HepG2 (cell line): Measurements from ENCODE around the gene P2RY11. TPM values are rescaled to one million over a fixed set of nuclear protein-coding genes. Genes with fewer than 3 reads are reported as not detected.

Source experiments
- ATAC-seq: fragments of 200-7000 bp; cut with Tn5 transposase; 3 replicates; pipeline ENCODE4 v1.9.1; 2020; ENCODE audit warnings: mild to moderate bottlenecking, moderate library complexity
- BruUV-seq: library from RNA; stranded (reverse); fragments of 400-500 nt; replicated peaks from 2 replicates; lab custom pipeline; 2021; lab: Mats Ljungman, UMichigan
- CTCF ChIA-PET: fragments of 300-600 bp; formaldehyde crosslinking; extraction: SDS; loops from one replicate; lab custom pipeline; 2021; ENCODE audit warnings: low total read pairs, inconsistent platforms, low intra/inter-chr PET ratio; lab: Yijun Ruan, JAX
- POLR2A ChIA-PET: fragments of 350-600 bp; sonication (Branson Sonifier 250); formaldehyde crosslinking; loops from one replicate; lab custom pipeline; 2020; ENCODE audit warnings: antibody characterized with exemption, inconsistent platforms; lab: Yijun Ruan, JAX
- DNase-seq: peaks from one replicate; pipeline ENCODE4 v3.0.0-alpha.2; 2015; ENCODE audit warnings: low spot score
- FAIRE-seq: peaks from 3 replicates; lab custom pipeline; 2011; peaks lifted over from hg19 to GRCh38; lab: Jason Lieb, UNC
- H2AFZ ChIP-seq: one replicate; pipeline ENCODE4 v1.6.1; 2011; ENCODE audit warnings: low read length, inconsistent platforms
- H3K27ac ChIP-seq: fragments of 300-600 bp; 3 replicates; pipeline ENCODE4 v1.8.0; 2011; ENCODE audit warnings: mixed run types, mild to moderate bottlenecking, mixed read lengths, low read length, inconsistent platforms; ENCODE audit not compliant: insufficient read depth; ENCODE audit errors: extremely low read length
- H3K27me3 ChIP-seq, 2 experiments: fragments of 200-600 bp in 1 of 2; 2 replicates in 1 of 2; 3 replicates in 1 of 2; pipeline versions ENCODE4 v1.6.0 to v1.8.0; 2011; ENCODE audit warnings: low read length in 2 of 2, mild to moderate bottlenecking in 2 of 2, moderate library complexity in 2 of 2, inconsistent platforms in 1 of 2; ENCODE audit not compliant: insufficient read depth in 2 of 2, control insufficient read depth in 1 of 2
- H3K36me3 ChIP-seq, 2 experiments: fragments of 200-600 bp in 1 of 2; replicated peaks in 1 of 2; 2 replicates in 1 of 2; 3 replicates in 1 of 2; pipeline versions ENCODE4 v1.5.1 to v1.8.0; 2011; ENCODE audit warnings: low read length in 2 of 2, inconsistent platforms in 1 of 2; ENCODE audit not compliant: insufficient read depth in 2 of 2, control insufficient read depth in 1 of 2
- H3K4me1 ChIP-seq: 2 replicates; pipeline ENCODE4 v1.5.1; 2012; ENCODE audit warnings: low read length, inconsistent platforms; ENCODE audit not compliant: insufficient read depth
- H3K4me2 ChIP-seq: 2 replicates; pipeline ENCODE4 v1.6.0; 2011; ENCODE audit warnings: low read depth, low read length, inconsistent platforms
- H3K4me3 ChIP-seq, 3 experiments: fragments of 200-600 bp in 1 of 3; sonication (generic), shearing (Covaris generic) in 1 of 3; replicated peaks in 1 of 3; 2 replicates each; pipeline ENCODE4 v1.5.1; 2011 to 2016; ENCODE audit warnings: low read length in 3 of 3, inconsistent platforms in 2 of 3, low read depth in 2 of 3, mild to moderate bottlenecking in 2 of 3, control low read depth in 1 of 3, mixed read lengths in 1 of 3; ENCODE audit not compliant: insufficient read depth in 1 of 3
- H3K79me2 ChIP-seq: one replicate; pipeline ENCODE4 v1.6.1; 2011; ENCODE audit warnings: low read length, inconsistent platforms; ENCODE audit not compliant: insufficient read depth
- H3K9ac ChIP-seq: 2 replicates; pipeline ENCODE4 v1.6.0; 2011; ENCODE audit warnings: mild to moderate bottlenecking, low read depth, low read length, inconsistent platforms; ENCODE audit not compliant: insufficient read depth
- H3K9me3 ChIP-seq: 2 replicates; pipeline ENCODE4 v1.5.1; 2012; ENCODE audit warnings: mild to moderate bottlenecking, low read length
- H4K20me1 ChIP-seq: 2 replicates; pipeline ENCODE4 v1.6.0; 2011; ENCODE audit warnings: inconsistent platforms, mild to moderate bottlenecking, low read length, moderate library complexity; ENCODE audit not compliant: insufficient read depth
- AGO2 ChIP-seq: fragments of 200-400 bp; formaldehyde crosslinking; optimal IDR thresholded peaks from 2 replicates; pipeline ENCODE3; 2017; ENCODE audit warnings: mild to moderate bottlenecking, low read depth, low read length, moderate library complexity
- CHCHD3 ChIP-seq: sonication (generic); formaldehyde crosslinking; IDR thresholded peaks from 2 replicates; pipeline ENCODE4 v1.8.0; 2022; ENCODE audit warnings: mild to moderate bottlenecking, missing genetic modification reagents, moderate library complexity
- FOXK2 ChIP-seq: fragments of 450-650 bp; IDR thresholded peaks from 2 replicates; pipeline ENCODE4 v1.6.1; 2016
- NBN ChIP-seq: fragments of 450-650 bp; conservative IDR thresholded peaks from 2 replicates; pipeline ENCODE4 v1.6.1; 2017
- SRSF9 ChIP-seq: fragments of 200-400 bp; formaldehyde crosslinking; IDR thresholded peaks from 2 replicates; pipeline ENCODE4 v1.6.1; 2018; ENCODE audit warnings: borderline replicate concordance, mild to moderate bottlenecking, low read depth, low read length; ENCODE audit not compliant: insufficient read depth, poor library complexity, severe bottlenecking
- TGIF2 ChIP-seq: IDR thresholded peaks from 2 replicates; pipeline ENCODE4 v1.6.1; 2016; ENCODE audit warnings: control low read depth, missing compliant biosample characterization
- ZBTB38 ChIP-seq: sonication (generic); formaldehyde crosslinking; IDR thresholded peaks from 2 replicates; pipeline ENCODE4 v1.5.1; 2020; ENCODE audit warnings: mild to moderate bottlenecking, missing genetic modification reagents
- ZFP62 ChIP-seq: sonication (generic); formaldehyde crosslinking; IDR thresholded peaks from 2 replicates; pipeline ENCODE4 v1.4.0; 2020; ENCODE audit warnings: missing genetic modification reagents
- WGBS: methylation state at CpG from one replicate; pipeline ENCODE4 v1.1.6; 2017; ENCODE audit warnings: low lambda C conversion rate; 5-methylcytosine and 5-hydroxymethylcytosine counted together
- in situ Hi-C: cut with HindIII; loops from 2 replicates; pipeline ENCODE4 v1.10.0; 2017; ENCODE audit warnings: low pct_unique_long_range_greater_than_20kb; ENCODE audit not compliant: extremely low pct_ligation_motif_present
- intact Hi-C: fragments of 100-400 bp; cut with micrococcal nuclease; formaldehyde crosslinking; loops from one replicate; pipeline ENCODE4 v1.10.0; 2022; ENCODE audit not compliant: unreplicated experiment
- polyA plus RNA-seq, 8 experiments: library from polyadenylated mRNA; depleted of rRNA in 3 of 8; stranded (reverse) in 7 of 8; unstranded in 1 of 8; fragments of >200 nt; fragmentation: Illumina TruSeq in 4 of 8; extraction: Trizol in 4 of 8; gene quantifications; 2 replicates each; pipeline versions ENCODE4 v1.2.1 to v1.2.3, GENCODE V29; 2011 to 2016; ENCODE audit warnings: low read depth in 4 of 8, missing spikeins in 1 of 8, mixed read lengths in 1 of 8; ENCODE audit not compliant: insufficient read depth in 1 of 8
- total RNA-seq, 5 experiments: library from RNA; depleted of rRNA; stranded (reverse); fragments of >200 nt; fragmentation: Illumina TruSeq; extraction: Trizol; gene quantifications; 2 replicates each; pipeline ENCODE4 v1.2.3, GENCODE V29; 2016; ENCODE audit warnings: low read depth in 1 of 5
- TF ChIP-seq, protein P1 (sequence below): IDR thresholded peaks from 2 replicates; pipeline ENCODE4 v1.6.1; 2016; ENCODE audit warnings: low read depth, missing genetic modification reagents, missing compliant biosample characterization

The P2RY11 gene
- total and polyA plus RNA-seq, 2 of the 13 experiments (the other 11 are each of a cell fraction or from before 2014, with no cell fraction given): 4.0 to 7.8 TPM

DNA sequence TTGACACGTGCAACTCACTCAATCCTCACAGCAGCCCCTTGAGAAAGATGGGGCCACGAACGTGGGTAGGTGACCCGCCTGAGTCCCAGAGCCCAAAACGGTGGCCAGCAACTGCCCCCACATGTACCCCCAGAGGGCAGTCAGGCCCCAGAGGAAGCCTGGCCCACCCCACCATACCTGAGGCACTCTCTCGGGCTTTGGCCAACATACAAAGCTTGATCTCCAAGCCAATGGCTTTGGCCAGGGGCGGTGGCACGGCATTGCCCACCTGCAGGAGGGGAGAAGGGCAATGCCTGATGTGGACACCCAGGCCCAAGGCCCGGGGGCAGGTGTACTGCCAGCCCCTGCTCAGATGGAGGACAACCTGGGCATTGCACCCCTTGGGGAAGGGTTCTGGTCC lies 22.5 kb downstream of the P2RY11 start:
- FAIRE-seq: no peak
- H3K9me3 ChIP-seq: no peaks in the 10 kb centered on the region
- no peaks in the 10 kb centered on the region for H3K4me1 ChIP-seq
- no TSS peak for BruUV-seq
- no CpG with 5 or more reads among the region's 9 CpGs for WGBS
- H3K36me3 ChIP-seq: peaks cover 34 to 49% of the 10 kb centered on the region in 2 experiments
- ChIA-PET CTCF (no interaction called here), POLR2A (no interaction called here)
- ATAC-seq: no peak
- no peak overlapping the region for H3K27ac ChIP-seq
- no peaks in the 10 kb centered on the region for H3K27me3 ChIP-seq
- no peaks in the 10 kb centered on the region for H3K79me2 ChIP-seq
- H3K9ac ChIP-seq: no peak overlapping the region
- in situ Hi-C loops (no loop called here), intact Hi-C loops (no loop called here)
- DNase-seq: no peak
- H3K4me2 ChIP-seq: no peak overlapping the region
- TF ChIP-seq SRSF9 (no peak), TGIF2 (CRISPR knock-in tag) (no peak), CHCHD3 (CRISPR knock-in tag) (no peak), ZBTB38 (CRISPR knock-in tag) (no peak), FOXK2 (no peak), NBN (no peak), ZFP62 (CRISPR knock-in tag) (no peak)
- no peak overlapping the region for H3K4me3 ChIP-seq
- H4K20me1 ChIP-seq: no peaks in the 10 kb centered on the region
- H2AFZ ChIP-seq: no peak overlapping the region

DNA sequence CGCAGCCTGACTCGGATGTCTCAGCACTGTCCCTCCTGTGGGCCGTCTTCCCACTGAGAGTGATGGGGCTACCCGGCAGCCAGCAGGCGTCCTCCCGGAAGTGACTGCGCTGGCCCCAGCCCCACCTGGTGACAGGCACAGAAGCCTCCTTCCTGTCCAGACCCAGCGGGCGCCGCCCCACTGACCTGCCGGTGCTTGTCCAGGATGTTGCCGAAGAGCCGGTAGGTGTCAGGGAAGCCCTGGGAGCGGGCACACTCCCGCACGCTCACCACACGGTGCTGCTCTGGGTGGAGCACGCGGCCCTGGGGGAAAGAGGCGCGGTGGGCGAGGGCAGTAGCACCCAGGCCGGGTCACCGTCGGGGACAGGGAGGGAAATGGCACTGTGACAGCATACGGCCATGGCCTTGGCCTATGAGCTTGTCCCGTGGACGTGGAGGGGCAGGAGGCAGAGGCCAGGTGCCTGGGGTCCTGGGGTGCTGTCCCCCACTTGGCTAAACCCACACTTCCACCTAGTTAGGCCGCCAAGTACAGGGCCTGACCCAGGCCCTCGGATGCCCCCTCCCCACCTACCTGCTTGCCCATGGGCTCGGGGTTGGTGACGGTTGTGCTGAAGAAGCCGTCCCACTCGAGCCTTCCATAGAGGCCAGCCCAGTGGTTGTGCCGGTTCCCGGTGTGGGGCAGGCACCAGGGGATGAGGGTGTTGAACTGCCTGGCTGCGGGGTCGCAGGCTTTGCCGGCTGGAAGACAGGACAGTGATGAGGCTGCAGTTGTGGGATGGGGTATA lies 24.2 kb downstream of the P2RY11 start:
- no peak overlapping the region for H3K4me2 ChIP-seq
- no peak; the same call in 2 of the 3 replicates for ATAC-seq
- WGBS: 97% methylated on average over 23 of the region's 39 CpGs
- TF ChIP-seq, protein P1, sequence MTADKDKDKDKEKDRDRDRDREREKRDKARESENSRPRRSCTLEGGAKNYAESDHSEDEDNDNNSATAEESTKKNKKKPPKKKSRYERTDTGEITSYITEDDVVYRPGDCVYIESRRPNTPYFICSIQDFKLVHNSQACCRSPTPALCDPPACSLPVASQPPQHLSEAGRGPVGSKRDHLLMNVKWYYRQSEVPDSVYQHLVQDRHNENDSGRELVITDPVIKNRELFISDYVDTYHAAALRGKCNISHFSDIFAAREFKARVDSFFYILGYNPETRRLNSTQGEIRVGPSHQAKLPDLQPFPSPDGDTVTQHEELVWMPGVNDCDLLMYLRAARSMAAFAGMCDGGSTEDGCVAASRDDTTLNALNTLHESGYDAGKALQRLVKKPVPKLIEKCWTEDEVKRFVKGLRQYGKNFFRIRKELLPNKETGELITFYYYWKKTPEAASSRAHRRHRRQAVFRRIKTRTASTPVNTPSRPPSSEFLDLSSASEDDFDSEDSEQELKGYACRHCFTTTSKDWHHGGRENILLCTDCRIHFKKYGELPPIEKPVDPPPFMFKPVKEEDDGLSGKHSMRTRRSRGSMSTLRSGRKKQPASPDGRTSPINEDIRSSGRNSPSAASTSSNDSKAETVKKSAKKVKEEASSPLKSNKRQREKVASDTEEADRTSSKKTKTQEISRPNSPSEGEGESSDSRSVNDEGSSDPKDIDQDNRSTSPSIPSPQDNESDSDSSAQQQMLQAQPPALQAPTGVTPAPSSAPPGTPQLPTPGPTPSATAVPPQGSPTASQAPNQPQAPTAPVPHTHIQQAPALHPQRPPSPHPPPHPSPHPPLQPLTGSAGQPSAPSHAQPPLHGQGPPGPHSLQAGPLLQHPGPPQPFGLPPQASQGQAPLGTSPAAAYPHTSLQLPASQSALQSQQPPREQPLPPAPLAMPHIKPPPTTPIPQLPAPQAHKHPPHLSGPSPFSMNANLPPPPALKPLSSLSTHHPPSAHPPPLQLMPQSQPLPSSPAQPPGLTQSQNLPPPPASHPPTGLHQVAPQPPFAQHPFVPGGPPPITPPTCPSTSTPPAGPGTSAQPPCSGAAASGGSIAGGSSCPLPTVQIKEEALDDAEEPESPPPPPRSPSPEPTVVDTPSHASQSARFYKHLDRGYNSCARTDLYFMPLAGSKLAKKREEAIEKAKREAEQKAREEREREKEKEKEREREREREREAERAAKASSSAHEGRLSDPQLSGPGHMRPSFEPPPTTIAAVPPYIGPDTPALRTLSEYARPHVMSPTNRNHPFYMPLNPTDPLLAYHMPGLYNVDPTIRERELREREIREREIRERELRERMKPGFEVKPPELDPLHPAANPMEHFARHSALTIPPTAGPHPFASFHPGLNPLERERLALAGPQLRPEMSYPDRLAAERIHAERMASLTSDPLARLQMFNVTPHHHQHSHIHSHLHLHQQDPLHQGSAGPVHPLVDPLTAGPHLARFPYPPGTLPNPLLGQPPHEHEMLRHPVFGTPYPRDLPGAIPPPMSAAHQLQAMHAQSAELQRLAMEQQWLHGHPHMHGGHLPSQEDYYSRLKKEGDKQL: no peak
- peak; percentile 79 for TF ChIP-seq AGO2

More for the DNA sequence above, 24.2 kb downstream of the P2RY11 start:
- ChIA-PET CTCF (no interaction called here), POLR2A (no interaction called here)
- intact Hi-C loops: no loop called here
- no peaks in the 10 kb centered on the region for H3K79me2 ChIP-seq
- H2AFZ ChIP-seq: no peak overlapping the region
- H3K27ac ChIP-seq: no peak overlapping the region
- H3K36me3 ChIP-seq: peaks cover 41 to 63% of the 10 kb centered on the region in 2 experiments
- H3K27me3 ChIP-seq: no peaks in the 10 kb centered on the region
- in situ Hi-C loops: no loop called here
- H3K4me3 ChIP-seq: no peak overlapping the region
- no peaks in the 10 kb centered on the region for H3K4me1 ChIP-seq
- BruUV-seq: no TSS peak
- H3K9me3 ChIP-seq: no peaks in the 10 kb centered on the region
- no peaks in the 10 kb centered on the region for H4K20me1 ChIP-seq
- DNase-seq (no peak), FAIRE-seq (no peak)
- H3K9ac ChIP-seq: no peak overlapping the region
